Retinal pigment epithelial cell (primary cell): ENCODE results near the gene GAB2.

Experiments
- DNase-seq: peaks from one replicate; pipeline ENCODE4 v3.0.0-alpha.2; 2010; ENCODE audit warnings: low read depth
- H3K4me3 ChIP-seq: 2 replicates; pipeline ENCODE4 v1.5.1; 2011; ENCODE audit warnings: mild to moderate bottlenecking, low read length, control low read depth, moderate library complexity
- TF ChIP-seq, protein P1 (sequence below): conservative IDR thresholded peaks from 2 replicates; pipeline ENCODE4 v1.5.1; 2011; ENCODE audit warnings: low read depth, low read length, control low read depth, inconsistent platforms

GAB2 gene

DNA sequence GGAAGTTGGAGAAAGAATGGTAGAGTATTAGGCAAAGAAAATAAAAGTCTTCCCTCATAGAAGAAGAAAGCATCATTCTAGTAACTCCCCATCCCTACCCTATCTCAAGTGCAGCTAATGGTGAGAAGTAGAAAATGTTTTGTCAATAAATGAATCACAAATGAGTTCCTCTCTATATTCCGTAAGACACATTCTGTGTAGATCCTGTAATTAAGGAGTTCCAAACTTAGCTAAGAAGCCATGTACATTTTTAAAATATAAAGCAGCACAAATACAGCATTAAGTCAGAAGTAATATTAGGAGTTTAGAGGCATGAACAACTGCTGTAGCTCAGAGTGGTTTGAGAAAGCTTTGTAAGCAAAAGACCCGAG is 80.1 kb downstream of the GAB2 start:
- TF ChIP-seq, protein P1, sequence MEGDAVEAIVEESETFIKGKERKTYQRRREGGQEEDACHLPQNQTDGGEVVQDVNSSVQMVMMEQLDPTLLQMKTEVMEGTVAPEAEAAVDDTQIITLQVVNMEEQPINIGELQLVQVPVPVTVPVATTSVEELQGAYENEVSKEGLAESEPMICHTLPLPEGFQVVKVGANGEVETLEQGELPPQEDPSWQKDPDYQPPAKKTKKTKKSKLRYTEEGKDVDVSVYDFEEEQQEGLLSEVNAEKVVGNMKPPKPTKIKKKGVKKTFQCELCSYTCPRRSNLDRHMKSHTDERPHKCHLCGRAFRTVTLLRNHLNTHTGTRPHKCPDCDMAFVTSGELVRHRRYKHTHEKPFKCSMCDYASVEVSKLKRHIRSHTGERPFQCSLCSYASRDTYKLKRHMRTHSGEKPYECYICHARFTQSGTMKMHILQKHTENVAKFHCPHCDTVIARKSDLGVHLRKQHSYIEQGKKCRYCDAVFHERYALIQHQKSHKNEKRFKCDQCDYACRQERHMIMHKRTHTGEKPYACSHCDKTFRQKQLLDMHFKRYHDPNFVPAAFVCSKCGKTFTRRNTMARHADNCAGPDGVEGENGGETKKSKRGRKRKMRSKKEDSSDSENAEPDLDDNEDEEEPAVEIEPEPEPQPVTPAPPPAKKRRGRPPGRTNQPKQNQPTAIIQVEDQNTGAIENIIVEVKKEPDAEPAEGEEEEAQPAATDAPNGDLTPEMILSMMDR = no peak
- H3K4me3 ChIP-seq = no peak overlapping the region
- no peak for DNase-seq

DNA sequence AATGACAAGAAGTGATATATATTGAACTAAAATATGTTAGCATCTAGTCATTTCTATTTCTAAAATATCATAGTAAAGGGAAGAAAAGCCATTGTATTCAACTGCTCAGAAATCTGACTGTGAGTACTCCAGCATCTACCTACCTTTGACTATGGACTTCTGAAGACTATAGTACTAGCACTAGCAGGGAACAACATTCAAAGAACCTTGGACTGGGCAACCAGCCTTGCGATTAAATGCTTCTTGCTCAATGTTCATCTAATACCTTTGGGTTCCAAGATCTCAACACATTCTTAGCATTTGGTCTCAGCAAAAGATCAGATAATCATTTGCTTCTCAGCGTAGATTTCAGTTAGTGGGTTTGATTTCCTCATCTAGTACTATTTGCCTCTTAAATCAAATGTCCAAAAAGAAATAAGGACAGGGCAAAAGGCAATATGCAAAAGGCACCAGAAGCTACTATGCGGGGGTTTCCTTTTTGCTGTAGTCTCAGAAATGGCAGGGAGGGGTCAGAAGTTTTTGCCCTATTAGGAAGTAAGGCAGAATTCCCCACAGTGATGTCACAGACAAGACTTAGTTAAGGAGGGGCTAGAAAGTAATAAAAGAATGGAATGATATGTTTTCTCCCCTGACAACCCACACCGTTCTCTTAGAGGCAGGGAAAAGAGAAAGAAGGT is 80.6 kb downstream of the GAB2 start:
- no peak for DNase-seq
- H3K4me3 ChIP-seq = no peak overlapping the region
- TF ChIP-seq, protein P1 = no peak

DNA sequence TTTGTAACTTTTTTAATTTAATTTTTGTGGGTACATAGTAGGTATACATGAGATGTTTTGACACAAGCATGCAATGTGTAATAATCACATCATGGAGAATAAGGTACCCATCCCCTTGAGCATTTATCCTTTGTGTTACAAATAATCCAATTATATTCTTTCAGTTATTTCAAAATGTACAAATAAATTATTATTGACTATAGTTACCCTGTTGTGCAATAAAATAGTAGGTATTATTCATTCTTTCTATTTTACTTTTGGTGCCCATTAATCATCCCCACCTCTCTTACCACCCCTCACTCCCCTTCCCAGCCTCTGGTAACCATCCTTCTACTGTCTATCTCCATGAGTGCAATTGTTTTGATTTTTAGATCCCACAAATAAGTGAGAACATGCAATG is 83.5 kb downstream of the GAB2 start:
- TF ChIP-seq, protein P1 = no peak
- no peak overlapping the region for H3K4me3 ChIP-seq
- no peak for DNase-seq

DNA sequence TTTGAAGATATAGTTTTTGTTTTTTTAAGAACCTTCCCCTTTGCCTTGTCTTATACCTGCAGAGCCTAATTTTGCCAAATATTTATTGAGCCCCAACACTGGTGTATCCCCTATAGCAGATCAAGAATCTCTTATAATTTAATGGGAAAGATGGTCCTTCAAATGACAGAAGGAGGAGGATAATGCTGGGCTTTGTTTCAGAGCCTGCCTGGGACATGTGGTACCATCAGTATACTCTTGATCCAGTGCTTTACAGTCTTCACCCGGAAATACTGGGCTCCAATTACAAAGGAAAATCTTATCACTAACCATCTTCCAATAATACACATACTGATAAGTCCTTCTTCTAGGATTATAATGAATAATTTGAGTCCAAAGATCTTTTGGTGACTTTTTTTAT is 84.7 kb downstream of the GAB2 start:
- TF ChIP-seq, protein P1 = no peak

DNA sequence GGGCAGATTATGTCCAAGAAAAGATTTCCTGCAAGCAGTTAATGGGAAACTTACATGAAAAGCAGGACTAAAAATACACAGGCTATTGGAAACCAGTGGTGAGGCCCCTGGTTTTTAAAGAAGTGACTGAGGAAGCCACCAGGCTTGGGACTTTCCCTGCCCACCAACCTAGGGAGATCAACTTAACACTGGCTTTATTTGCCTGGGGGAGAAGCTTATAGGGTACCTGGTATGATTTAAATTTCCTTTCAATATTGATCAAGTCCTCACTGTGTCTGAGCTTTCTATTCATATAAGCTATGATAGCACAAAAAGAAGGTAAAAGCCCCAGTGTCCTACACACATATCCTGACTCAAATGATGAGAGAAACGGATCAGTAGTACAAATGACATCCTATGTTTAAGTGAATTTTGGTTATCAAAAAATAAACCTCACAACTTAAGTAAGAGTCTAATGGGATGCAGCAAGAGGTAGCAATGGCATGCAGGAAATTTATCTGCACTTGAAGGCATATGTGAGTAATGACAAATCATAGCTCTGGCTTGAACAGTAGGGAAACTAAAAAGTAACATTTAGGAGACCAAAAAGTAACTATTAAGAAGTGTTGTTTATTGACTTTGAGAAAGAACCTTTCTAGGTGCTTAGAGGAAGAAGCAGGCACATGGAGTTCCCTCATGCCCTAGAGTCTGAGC is 85.3 kb downstream of the GAB2 start:
- H3K4me3 ChIP-seq = no peak overlapping the region
- TF ChIP-seq, protein P1 = no peak
- DNase-seq = no peak

More for the DNA sequence above, 84.7 kb downstream of the GAB2 start:
- H3K4me3 ChIP-seq = no peak overlapping the region
- DNase-seq = no peak

DNA sequence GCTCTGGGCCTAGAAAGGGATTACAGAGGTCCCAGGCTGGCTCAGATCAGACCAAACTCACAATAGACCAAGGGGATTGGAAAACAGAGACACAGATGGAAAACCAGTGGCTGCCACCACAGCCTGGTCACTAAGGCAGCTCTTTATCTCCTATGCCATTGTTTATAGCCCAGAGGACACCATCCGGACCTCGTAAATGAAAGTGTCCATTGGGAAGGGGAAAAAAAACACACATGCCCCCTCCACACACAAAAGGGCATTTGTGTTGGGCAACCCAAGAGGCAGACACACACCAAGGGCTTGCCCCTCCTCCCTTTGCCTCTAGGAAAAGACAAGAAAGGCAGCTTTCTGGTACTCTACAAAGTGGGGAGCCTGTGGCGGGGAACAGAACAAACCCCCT is 85.9 kb downstream of the GAB2 start:
- TF ChIP-seq, protein P1 = no peak
- DNase-seq = no peak
- H3K4me3 ChIP-seq = no peak overlapping the region

DNA sequence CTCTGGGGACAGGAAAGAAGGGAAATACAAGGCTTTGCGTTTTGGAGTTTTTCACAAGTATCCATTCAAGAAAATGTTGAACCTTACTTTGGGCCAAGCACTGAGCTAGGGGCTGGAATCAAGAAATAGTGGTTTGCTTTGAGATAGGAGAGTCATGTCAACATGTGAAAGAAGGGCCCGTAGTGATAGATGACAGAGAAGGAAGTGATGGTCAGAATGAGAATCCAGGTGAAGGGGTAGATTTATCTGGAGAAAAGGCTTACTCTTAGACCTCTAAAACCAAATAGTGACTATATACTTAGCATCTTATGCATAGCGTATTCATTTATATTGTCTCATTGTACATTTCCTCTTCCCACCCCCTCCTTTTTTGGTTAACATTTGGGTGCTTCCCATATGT is 87.3 kb downstream of the GAB2 start:
- DNase-seq = no peak
- TF ChIP-seq, protein P1 = no peak
- no peak overlapping the region for H3K4me3 ChIP-seq
